ENCODE data around the gene LCN15. TPM values are rescaled to one million over a fixed set of nuclear protein-coding genes. Genes with fewer than 3 reads are reported as not detected.
A peak's percentile ranks its signal among the peaks of the same experiment; 100 is the strongest.

The LCN15 gene
- total and polyA plus RNA-seq, 2 experiments from 2014 or later: 0.76 to 0.90 TPM

GRCh38 chr9:136725612-136726011 lies 38.7 kb downstream of the LCN15 start (continued):
- TF ChIP-seq ZNF462 (CRISPR knock-in tag; IDR thresholded peaks at IDR 0.05): no peak
- no peak for TF ChIP-seq POLR2AphosphoS5 (IDR thresholded peaks at IDR 0.05; ENCODE audit: low read depth)
- no peak for TF ChIP-seq STAT1 (IDR thresholded peaks at IDR 0.05; ENCODE audit: unreplicated experiment)
- TF ChIP-seq ZNF114 (CRISPR knock-in tag; IDR thresholded peaks at IDR 0.05): no peak
- TF ChIP-seq JUNB (IDR thresholded peaks at IDR 0.05; ENCODE audit: unreplicated experiment): no peak
- no peak for TF ChIP-seq NANOG (IDR thresholded peaks at IDR 0.05; ENCODE audit: borderline replicate concordance)
- TF ChIP-seq ZNF331 (CRISPR knock-in tag; IDR thresholded peaks at IDR 0.05; ENCODE audit: low read depth): no peak
- TF ChIP-seq, protein P1, sequence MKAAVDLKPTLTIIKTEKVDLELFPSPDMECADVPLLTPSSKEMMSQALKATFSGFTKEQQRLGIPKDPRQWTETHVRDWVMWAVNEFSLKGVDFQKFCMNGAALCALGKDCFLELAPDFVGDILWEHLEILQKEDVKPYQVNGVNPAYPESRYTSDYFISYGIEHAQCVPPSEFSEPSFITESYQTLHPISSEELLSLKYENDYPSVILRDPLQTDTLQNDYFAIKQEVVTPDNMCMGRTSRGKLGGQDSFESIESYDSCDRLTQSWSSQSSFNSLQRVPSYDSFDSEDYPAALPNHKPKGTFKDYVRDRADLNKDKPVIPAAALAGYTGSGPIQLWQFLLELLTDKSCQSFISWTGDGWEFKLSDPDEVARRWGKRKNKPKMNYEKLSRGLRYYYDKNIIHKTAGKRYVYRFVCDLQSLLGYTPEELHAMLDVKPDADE (IDR thresholded peaks at IDR 0.05): no peak

DNA sequence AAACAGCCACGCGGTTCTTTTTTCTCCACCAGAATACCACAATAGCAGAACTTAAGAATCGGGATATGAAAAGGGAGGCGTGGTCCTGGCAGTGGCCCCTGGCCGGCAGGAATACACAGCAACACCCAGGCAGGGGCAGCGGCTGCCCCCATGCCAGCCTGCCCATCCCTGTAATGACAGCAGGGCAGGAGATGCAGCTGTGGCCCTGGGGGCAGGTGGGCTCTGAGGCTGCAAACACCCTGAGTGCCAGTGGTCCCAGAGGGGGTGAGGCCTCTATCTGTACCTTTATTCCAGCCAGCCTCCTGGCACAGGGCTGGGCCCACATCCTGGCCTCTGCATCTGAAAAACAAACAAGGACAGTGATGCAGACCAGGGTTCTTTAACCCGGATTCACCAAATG lies 39.5 kb downstream of the LCN15 start:
- peaks cover 32% of the 10 kb centered on the region for H3K27me3 Mint-ChIP-seq (ENCODE audit: insufficient read depth, low read depth, poor library complexity)
- no peak overlapping the region; the same call in 1 of the 2 replicates for H3K4me2 ChIP-seq
- peaks cover 50% of the 10 kb centered on the region for H3K36me3 Mint-ChIP-seq (ENCODE audit: low read depth)
- no peak overlapping the region for H3K27ac Mint-ChIP-seq
- H3K27me3 ChIP-seq (ENCODE audit: insufficient read depth): peaks cover 14% of the 10 kb centered on the region
- ATAC-seq: no peak
- peaks cover 22% of the 10 kb centered on the region for H3K36me3 ChIP-seq (ENCODE audit: insufficient read depth)
- H3K4me1 Mint-ChIP-seq: peaks cover 21% of the 10 kb centered on the region
- H3K9me3 Mint-ChIP-seq: no peaks in the 10 kb centered on the region
- TF ChIP-seq, protein P2, sequence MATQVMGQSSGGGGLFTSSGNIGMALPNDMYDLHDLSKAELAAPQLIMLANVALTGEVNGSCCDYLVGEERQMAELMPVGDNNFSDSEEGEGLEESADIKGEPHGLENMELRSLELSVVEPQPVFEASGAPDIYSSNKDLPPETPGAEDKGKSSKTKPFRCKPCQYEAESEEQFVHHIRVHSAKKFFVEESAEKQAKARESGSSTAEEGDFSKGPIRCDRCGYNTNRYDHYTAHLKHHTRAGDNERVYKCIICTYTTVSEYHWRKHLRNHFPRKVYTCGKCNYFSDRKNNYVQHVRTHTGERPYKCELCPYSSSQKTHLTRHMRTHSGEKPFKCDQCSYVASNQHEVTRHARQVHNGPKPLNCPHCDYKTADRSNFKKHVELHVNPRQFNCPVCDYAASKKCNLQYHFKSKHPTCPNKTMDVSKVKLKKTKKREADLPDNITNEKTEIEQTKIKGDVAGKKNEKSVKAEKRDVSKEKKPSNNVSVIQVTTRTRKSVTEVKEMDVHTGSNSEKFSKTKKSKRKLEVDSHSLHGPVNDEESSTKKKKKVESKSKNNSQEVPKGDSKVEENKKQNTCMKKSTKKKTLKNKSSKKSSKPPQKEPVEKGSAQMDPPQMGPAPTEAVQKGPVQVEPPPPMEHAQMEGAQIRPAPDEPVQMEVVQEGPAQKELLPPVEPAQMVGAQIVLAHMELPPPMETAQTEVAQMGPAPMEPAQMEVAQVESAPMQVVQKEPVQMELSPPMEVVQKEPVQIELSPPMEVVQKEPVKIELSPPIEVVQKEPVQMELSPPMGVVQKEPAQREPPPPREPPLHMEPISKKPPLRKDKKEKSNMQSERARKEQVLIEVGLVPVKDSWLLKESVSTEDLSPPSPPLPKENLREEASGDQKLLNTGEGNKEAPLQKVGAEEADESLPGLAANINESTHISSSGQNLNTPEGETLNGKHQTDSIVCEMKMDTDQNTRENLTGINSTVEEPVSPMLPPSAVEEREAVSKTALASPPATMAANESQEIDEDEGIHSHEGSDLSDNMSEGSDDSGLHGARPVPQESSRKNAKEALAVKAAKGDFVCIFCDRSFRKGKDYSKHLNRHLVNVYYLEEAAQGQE (IDR thresholded peaks at IDR 0.05; ENCODE audit: unreplicated experiment): no peak
- TF ChIP-seq POLR2AphosphoS5 (IDR thresholded peaks at IDR 0.05; ENCODE audit: low read depth): peak; percentile 32
- no peak for TF ChIP-seq ZNF331 (CRISPR knock-in tag; IDR thresholded peaks at IDR 0.05; ENCODE audit: low read depth)
- peaks cover 31% of the 10 kb centered on the region for H4K20me1 ChIP-seq (replicated peaks; ENCODE audit: insufficient read depth)
- H3F3A ChIP-seq (replicated peaks; ENCODE audit: low read depth): peaks cover 50% of the 10 kb centered on the region
- no peak overlapping the region; the same call in 2 of the 3 replicates for H3K4me3 Mint-ChIP-seq
- no peak overlapping the region for H2AFZ ChIP-seq
- no peak for DNase-seq (ENCODE audit: low spot score)
- H3K4me3 ChIP-seq: no peak overlapping the region
- peaks cover 26% of the 10 kb centered on the region for H3K79me2 ChIP-seq (replicated peaks; ENCODE audit: insufficient read depth)
- peaks cover 9% of the 10 kb centered on the region; the same call in 1 of the 2 replicates for H3K4me1 ChIP-seq (ENCODE audit: insufficient read depth)
- H3K9me2 ChIP-seq (ENCODE audit: insufficient read depth): no peaks in the 10 kb centered on the region
- no peak overlapping the region for H3K27ac ChIP-seq (ENCODE audit: low read depth)
